OCI-LY7 (cell line): Measurements from ENCODE around the gene CCDC78. TPM values are rescaled to one million over a fixed set of nuclear protein-coding genes. Genes with fewer than 3 reads are reported as not detected.

Experiments
- BruUV-seq: library from RNA; stranded (reverse); fragments of 400-500 nt; replicated peaks from 2 replicates; lab custom pipeline; 2021; lab: Mats Ljungman, UMichigan
- CTCF ChIA-PET: fragments of 300-600 bp; sonication (Branson Sonifier 250); formaldehyde crosslinking; loops from one replicate; lab custom pipeline; 2022; ENCODE audit warnings: antibody characterized with exemption; ENCODE audit not compliant: unreplicated experiment; lab: Charles Lee
- POLR2A ChIA-PET: fragments of 300-600 bp; sonication (Branson Sonifier 250); formaldehyde crosslinking; loops from one replicate; lab custom pipeline; 2022; ENCODE audit warnings: antibody characterized with exemption; lab: Charles Lee
- DNase-seq: peaks from one replicate; pipeline ENCODE4 v3.0.0-alpha.2; 2015; ENCODE audit warnings: low spot score
- H2AFZ ChIP-seq: fragments of 200-600 bp; sonication (generic), shearing (Covaris generic); 2 replicates; pipeline ENCODE4 v1.6.1; 2014; ENCODE audit warnings: mild to moderate bottlenecking, antibody characterized with exemption, low read length, moderate library complexity
- H3K27ac ChIP-seq: fragments of 200-600 bp; sonication (generic); 2 replicates; pipeline ENCODE4 v1.5.1; 2014; ENCODE audit warnings: mixed run types, low read depth, mild to moderate bottlenecking, moderate library complexity, low read length, inconsistent platforms; ENCODE audit not compliant: poor library complexity, severe bottlenecking
- H3K36me3 ChIP-seq: fragments of 200-600 bp; sonication (generic); 2 replicates; pipeline ENCODE4 v1.6.1; 2014; ENCODE audit warnings: mild to moderate bottlenecking, antibody characterized with exemption, low read length, moderate library complexity, mixed read lengths; ENCODE audit not compliant: insufficient read depth
- H3K4me1 ChIP-seq: fragments of 200-600 bp; sonication (generic); 2 replicates; pipeline ENCODE4 v1.5.1; 2014; ENCODE audit warnings: mild to moderate bottlenecking, low read length; ENCODE audit not compliant: insufficient read depth, poor library complexity, severe bottlenecking
- H3K4me2 ChIP-seq: fragments of 200-600 bp; sonication (generic); 2 replicates; pipeline ENCODE4 v1.6.1; 2014; ENCODE audit warnings: mild to moderate bottlenecking, low read length
- H3K4me3 ChIP-seq: fragments of 200-600 bp; sonication (generic); 2 replicates; pipeline ENCODE4 v1.5.1; 2014; ENCODE audit warnings: mild to moderate bottlenecking, low read depth, low read length; ENCODE audit not compliant: poor library complexity, severe bottlenecking
- H3K79me2 ChIP-seq: fragments of 200-600 bp; sonication (generic); 2 replicates; pipeline ENCODE4 v1.6.1; 2016; ENCODE audit warnings: low read depth, mild to moderate bottlenecking, low read length, moderate library complexity, mixed read lengths; ENCODE audit not compliant: insufficient read depth
- H3K9me2 ChIP-seq: fragments of 200-600 bp; sonication (generic); 2 replicates; pipeline ENCODE4 v1.6.1; 2016; ENCODE audit warnings: mild to moderate bottlenecking, low read length, mixed read lengths; ENCODE audit not compliant: insufficient read depth
- H3K9me3 ChIP-seq: fragments of 200-600 bp; sonication (generic); 2 replicates; pipeline ENCODE4 v1.6.1; 2014; ENCODE audit warnings: mild to moderate bottlenecking, mixed run types, low read length, mixed read lengths
- H4K20me1 ChIP-seq: fragments of 200-600 bp; sonication (generic); 2 replicates; pipeline ENCODE4 v1.6.1; 2014; ENCODE audit warnings: mild to moderate bottlenecking, antibody characterized with exemption, low read length, moderate library complexity, mixed read lengths; ENCODE audit not compliant: insufficient read depth
- EZH2phosphoT487 ChIP-seq: fragments of 200-600 bp; sonication (generic); IDR thresholded peaks from 2 replicates; pipeline ENCODE4 v1.6.1; 2018; ENCODE audit warnings: low read depth, borderline replicate concordance, mild to moderate bottlenecking, mixed run types, antibody characterized with exemption, low read length, moderate library complexity, mixed read lengths
- intact Hi-C: fragments of 100-400 bp; cut with micrococcal nuclease; formaldehyde crosslinking; loops from one replicate; pipeline ENCODE4 v1.10.0; 2022; ENCODE audit not compliant: unreplicated experiment
- total RNA-seq, 2 experiments: library from RNA; depleted of rRNA in 1 of 2; stranded (reverse); fragments of >200 nt in 1 of 2; shearing (Covaris generic) in 1 of 2; gene quantifications; 2 replicates each; pipeline ENCODE4 v1.2.3, GENCODE V29; 2014 to 2022
- TF ChIP-seq, protein P1 (sequence below): fragments of 200-600 bp; sonication (generic); conservative IDR thresholded peaks from 2 replicates; pipeline ENCODE4 v1.5.1; 2014; ENCODE audit warnings: mild to moderate bottlenecking, antibody characterized with exemption, low read length, moderate library complexity, mixed read lengths

Gene CCDC78
- total RNA-seq, 2 experiments from 2014 or later: 25.8 to 57.9 TPM

- BruUV-seq: no TSS peak
- H4K20me1 ChIP-seq: no peaks in the 10 kb centered on the region
- no peaks in the 10 kb centered on the region for H3K9me3 ChIP-seq
- TF ChIP-seq, protein P1, sequence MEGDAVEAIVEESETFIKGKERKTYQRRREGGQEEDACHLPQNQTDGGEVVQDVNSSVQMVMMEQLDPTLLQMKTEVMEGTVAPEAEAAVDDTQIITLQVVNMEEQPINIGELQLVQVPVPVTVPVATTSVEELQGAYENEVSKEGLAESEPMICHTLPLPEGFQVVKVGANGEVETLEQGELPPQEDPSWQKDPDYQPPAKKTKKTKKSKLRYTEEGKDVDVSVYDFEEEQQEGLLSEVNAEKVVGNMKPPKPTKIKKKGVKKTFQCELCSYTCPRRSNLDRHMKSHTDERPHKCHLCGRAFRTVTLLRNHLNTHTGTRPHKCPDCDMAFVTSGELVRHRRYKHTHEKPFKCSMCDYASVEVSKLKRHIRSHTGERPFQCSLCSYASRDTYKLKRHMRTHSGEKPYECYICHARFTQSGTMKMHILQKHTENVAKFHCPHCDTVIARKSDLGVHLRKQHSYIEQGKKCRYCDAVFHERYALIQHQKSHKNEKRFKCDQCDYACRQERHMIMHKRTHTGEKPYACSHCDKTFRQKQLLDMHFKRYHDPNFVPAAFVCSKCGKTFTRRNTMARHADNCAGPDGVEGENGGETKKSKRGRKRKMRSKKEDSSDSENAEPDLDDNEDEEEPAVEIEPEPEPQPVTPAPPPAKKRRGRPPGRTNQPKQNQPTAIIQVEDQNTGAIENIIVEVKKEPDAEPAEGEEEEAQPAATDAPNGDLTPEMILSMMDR: no peak
- TF ChIP-seq EZH2phosphoT487: no peak
- no peak overlapping the region for H3K4me3 ChIP-seq
- POLR2A ChIA-PET: interaction anchor here (0.6 kb wide), 1 partner anchor 65 kb away, joined by 5 read pairs; no protein-coding TSS in a partner anchor
- no peaks in the 10 kb centered on the region for H3K79me2 ChIP-seq
- no peak for DNase-seq
- H3K4me2 ChIP-seq: no peak overlapping the region
- intact Hi-C loops: no loop called here
- CTCF ChIA-PET: no interaction called here
- H3K4me1 ChIP-seq: no peaks in the 10 kb centered on the region
- no peak overlapping the region for H2AFZ ChIP-seq
- no peak overlapping the region for H3K27ac ChIP-seq
- H3K9me2 ChIP-seq: no peaks in the 10 kb centered on the region
- H3K36me3 ChIP-seq: no peaks in the 10 kb centered on the region
Measured at GRCh38 chr16:704552-705380, 21.5 kb downstream of the CCDC78 start.

- Histone ChIP-seq H2AFZ (no peak overlapping the region), H3K4me2 (no peak overlapping the region), H3K4me1 (no peaks in the 10 kb centered on the region), H3K9me2 (no peaks in the 10 kb centered on the region), H3K79me2 (no peaks in the 10 kb centered on the region), H3K27ac (no peak overlapping the region), H3K4me3 (no peak overlapping the region), H3K9me3 (no peaks in the 10 kb centered on the region), H3K36me3 (no peaks in the 10 kb centered on the region), H4K20me1 (no peaks in the 10 kb centered on the region)
- no peak for DNase-seq
- ChIA-PET POLR2A (no interaction called here), CTCF (no interaction called here)
- TF ChIP-seq EZH2phosphoT487: no peak
- TF ChIP-seq, protein P1: no peak
- no TSS peak for BruUV-seq
- intact Hi-C loops: no loop called here
Measured at GRCh38 chr16:704047-704446, 22.2 kb downstream of the CCDC78 start.

- Histone ChIP-seq H3K27ac (no peak overlapping the region), H3K36me3 (no peaks in the 10 kb centered on the region), H3K4me1 (no peaks in the 10 kb centered on the region), H3K9me2 (no peaks in the 10 kb centered on the region), H4K20me1 (no peaks in the 10 kb centered on the region), H2AFZ (no peak overlapping the region), H3K4me3 (no peak overlapping the region), H3K9me3 (no peaks in the 10 kb centered on the region), H3K79me2 (no peaks in the 10 kb centered on the region), H3K4me2 (no peak overlapping the region)
- TF ChIP-seq EZH2phosphoT487: no peak
- TF ChIP-seq, protein P1: no peak
- intact Hi-C loops: no loop called here
- ChIA-PET POLR2A (no interaction called here), CTCF (no interaction called here)
- no TSS peak for BruUV-seq
- DNase-seq: no peak
Measured at GRCh38 chr16:703406-703805, 22.8 kb downstream of the CCDC78 start.
